IPS-11a (cell line): ENCODE data around the gene GMPPA.

ENCODE experiments used
- H3K4me3 ChIP-seq: one replicate; pipeline ENCODE4 v1.5.1; 2013; ENCODE audit warnings: low read depth, low read length, control low read depth

The GMPPA gene

GRCh38 chr2:219484343-219485200, 14.1 kb upstream of the GMPPA start:
- no peak overlapping the region for H3K4me3 ChIP-seq

DNA sequence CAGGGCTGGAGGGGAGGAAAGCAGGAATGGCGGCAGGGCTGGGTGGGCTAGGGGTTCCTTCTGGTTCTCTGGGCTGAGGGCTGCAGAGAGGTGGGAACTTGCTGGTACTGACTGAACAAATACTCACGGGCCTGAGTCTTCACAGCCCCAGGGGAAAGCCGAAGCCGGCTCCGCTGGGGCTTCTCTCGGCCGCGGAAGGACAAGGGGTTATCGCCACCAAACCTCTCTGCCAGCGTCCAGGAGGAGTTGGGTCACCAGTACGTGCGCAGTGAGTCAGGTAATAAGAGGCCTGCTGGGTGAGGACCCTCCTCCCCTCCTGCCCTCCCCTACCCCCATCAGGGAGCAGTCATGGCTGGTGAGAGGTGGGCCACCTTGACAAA, 13.5 kb upstream of the GMPPA start:
- no peak overlapping the region for H3K4me3 ChIP-seq

DNA sequence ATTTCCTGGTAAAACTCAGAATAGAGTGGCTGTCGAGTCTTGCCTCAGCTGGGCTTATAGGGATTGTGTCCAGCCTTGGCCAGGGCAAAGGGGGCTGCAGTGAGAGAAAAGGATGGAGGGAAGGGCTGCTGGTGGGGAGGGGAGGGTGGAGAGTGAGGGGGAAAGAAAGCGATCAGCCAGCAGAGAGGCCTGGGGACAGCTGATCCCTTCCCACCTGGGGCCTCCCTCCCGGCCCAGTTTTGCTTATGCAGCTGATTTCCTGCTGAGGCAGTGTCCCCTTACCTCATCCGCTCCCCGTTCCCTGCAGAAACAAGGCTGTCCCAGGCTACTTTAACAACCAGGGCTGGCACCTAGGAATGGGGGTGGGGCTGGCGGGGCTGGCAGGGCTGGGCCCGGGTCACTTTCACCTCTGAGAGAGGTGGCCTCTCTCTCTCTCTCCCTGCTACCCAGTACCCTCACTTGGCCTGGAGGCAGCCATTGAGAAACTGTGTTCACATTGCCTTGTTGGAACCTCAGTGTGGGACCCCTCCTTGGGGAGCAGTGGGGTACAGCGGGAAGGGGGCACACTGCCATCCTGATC, 12.2 kb upstream of the GMPPA start:
- H3K4me3 ChIP-seq = no peak overlapping the region

DNA sequence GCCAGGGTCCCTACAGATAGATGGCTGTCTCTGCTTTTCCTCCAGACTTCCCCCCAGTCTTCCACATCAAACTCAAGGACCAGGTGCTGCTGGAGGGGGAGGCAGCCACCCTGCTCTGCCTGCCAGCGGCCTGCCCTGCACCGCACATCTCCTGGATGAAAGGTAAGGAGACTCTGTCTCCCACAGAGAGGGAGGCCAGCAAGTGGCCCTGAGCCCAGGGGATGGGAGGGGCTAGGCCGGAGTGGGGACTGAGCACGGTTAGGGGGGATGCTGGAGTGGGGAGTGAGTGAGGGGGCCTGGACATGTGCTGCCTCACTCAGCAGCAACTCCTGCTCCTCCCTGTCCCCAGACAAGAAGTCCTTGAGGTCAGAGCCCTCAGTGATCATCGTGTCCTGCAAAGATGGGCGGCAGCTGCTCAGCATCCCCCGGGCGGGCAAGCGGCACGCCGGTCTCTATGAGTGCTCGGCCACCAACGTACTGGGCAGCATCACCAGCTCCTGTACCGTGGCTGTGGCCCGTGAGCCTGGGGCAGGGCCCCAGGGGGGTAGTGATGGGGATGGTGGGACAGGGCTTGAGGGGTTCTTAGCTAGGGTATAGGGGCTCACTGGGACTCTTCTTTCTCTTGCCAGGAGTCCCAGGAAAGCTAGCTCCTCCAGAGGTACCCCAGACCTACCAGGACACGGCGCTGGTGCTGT, 10.4 kb upstream of the GMPPA start:
- no peak overlapping the region for H3K4me3 ChIP-seq

DNA sequence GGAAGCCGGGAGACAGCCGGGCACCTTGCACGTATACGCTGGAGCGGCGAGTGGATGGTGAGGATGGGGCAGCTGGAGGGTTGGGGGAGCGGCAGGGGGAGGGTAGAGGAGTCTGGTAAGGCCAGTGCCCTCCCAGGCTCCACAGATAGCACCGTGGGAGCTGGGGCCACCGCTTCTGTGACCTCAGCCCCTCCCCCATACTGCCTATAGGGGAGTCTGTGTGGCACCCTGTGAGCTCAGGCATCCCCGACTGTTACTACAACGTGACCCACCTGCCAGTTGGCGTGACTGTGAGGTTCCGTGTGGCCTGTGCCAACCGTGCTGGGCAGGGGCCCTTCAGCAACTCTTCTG, 9.9 kb upstream of the GMPPA start:
- H3K4me3 ChIP-seq = no peak overlapping the region

GRCh38 chr2:219489315-219489714, 9.4 kb upstream of the GMPPA start:
- no peak overlapping the region for H3K4me3 ChIP-seq

DNA sequence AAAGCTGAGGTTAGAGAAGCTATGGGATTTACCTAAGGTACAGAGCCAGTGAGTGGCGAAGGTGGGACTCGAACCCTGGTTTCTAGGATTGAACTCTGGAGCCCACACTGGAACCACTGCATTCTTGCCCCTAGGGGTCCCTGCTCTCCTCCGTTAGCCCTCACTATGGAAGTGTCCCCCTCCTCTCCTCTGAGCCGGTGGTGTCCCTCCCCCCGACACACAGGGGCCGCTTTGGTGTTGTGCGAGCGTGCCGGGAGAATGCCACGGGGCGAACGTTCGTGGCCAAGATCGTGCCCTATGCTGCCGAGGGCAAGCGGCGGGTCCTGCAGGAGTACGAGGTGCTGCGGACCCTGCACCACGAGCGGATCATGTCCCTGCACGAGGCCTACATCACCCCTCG, 8.5 kb upstream of the GMPPA start:
- H3K4me3 ChIP-seq = no peak overlapping the region

DNA sequence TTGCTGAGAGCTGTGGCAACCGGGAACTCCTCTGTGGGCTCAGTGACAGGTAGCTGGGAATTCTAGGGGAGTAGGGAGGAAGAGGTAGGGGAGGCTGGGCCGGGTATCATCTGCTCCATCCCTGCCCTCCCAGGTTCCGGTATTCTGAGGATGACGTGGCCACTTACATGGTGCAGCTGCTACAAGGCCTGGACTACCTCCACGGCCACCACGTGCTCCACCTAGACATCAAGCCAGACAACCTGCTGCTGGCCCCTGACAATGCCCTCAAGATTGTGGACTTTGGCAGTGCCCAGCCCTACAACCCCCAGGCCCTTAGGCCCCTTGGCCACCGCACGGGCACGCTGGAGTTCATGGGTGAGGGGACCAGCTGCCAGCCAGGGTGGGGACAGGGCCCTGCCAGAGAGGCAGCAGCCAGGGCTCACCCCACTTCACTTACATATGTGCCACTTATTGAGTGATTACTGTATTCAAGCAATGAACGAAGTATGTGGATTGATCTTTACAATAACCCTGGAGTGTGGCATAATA, 8.0 kb upstream of the GMPPA start:
- no peak overlapping the region for H3K4me3 ChIP-seq

- H3K4me3 ChIP-seq = no peak overlapping the region
Measured at GRCh38 chr2:219491278-219491963, 7.3 kb upstream of the GMPPA start.

- no peak overlapping the region for H3K4me3 ChIP-seq
Measured at GRCh38 chr2:219492575-219492974, 6.1 kb upstream of the GMPPA start.

DNA sequence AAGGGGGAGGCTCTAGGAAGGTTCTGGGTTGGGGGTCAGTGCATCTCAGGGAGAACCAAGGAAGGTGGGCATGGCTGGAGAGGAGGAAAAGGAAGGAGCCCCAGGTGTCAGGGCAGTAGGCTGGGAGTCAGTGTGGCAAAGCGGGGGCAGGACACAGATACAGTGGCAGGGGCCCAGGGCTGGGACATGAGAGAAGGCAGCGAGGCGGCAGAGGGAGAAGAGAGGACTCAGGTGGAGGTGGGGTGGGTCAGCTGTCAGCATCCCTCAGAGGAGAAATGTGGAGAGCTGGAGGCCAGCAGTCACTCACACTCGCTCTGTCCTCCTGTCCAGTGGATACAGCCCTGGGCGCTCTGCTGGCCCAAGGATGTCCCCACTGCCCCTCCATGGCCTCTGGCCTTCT, 5.6 kb upstream of the GMPPA start:
- H3K4me3 ChIP-seq = no peak overlapping the region

DNA sequence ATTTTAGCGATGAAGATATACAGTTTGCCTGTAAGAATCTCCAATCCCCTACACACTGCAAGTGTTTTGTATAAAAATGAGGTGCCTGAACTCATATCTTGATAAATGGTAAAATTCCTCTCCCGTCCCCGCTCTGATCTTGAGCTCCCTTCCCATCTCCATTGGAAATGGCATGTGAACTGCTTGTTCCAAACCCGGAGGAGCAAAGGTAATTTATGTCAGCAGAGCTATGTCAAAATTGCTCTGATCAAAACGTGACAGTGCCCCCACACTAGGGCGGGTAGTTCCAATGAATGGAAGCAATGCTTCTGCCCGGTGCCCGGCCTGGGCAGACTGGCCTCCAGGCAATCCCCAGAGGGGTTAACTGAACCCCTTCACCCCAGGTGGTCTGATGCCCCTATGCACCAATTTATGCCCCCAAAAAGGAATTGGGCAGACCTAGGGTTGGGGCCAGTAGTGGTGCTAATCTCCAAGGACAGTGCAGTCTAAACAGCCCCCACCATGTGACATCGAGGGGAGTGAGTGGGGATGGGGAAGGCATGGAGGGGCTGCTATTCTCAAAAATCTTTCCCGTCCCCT, 3.6 kb upstream of the GMPPA start:
- H3K4me3 ChIP-seq = no peak overlapping the region

- H3K4me3 ChIP-seq = no peak overlapping the region
Measured at GRCh38 chr2:219495531-219496122, 3.1 kb upstream of the GMPPA start.

DNA sequence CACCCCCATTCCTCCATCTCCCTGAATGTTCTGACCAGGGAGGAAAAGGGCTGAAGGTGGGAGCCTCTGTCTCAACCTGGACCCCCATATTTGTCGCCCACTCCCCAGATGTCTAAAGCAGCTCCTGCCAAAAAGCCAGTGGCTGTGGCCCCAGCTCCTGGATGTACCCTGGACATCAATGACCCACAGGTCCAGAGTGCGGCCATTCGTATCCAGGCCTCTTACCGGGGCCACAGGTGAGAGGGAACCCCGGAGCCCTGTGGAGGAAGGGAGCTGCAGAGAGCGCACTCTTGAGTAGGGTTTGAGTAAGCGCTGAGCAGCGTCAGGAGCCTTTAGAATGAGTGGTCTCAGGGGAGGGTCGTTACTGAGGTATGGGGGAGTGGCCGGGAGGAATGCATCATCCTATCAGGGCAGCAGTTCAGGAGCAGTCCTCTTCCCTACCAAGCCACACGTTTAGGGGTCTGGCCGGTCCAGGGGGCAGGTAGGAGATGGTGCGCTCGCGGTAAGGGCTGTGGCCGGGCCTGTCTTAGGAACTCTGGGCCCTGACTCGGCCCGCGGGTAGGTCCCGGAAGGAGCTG, 2.4 kb upstream of the GMPPA start:
- no peak overlapping the region for H3K4me3 ChIP-seq

DNA sequence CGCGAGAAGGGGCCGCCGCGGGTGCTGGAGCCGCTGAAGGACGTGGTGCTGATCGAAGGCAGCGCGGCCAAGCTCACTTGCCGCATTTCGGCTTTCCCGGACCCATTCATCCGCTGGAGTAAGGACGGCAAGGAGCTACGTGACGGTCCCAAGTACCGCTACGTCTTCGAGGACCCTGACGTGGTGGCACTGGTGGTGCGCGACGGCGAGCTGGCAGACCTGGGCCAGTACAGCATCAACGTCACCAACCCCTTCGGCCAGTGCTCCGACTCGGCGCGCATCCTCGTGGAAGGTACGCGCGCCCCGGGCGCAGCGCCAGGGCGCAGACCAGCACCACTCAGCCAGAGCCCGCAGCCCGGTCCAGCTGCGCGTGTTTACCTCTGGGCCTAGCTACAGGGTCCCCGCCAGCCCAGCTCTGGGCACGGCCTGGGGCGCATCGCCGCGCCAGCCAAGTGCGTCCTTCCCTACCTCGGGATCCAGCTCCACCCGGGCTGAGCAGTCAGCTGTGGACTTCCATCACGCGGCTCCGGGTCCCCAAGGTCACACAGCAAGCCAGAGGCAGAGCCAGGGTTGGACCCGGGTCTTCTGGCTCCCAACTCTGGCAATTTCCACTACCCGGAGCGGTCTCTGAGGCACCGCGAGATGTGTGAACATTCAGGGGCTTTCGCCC, 1.7 kb upstream of the GMPPA start:
- H3K4me3 ChIP-seq = peak overlapping the region; percentile 1

GRCh38 chr2:219497495-219498279, 1.0 kb upstream of the GMPPA start:
- H3K4me3 ChIP-seq = peak overlapping the region; percentile 62

- peak overlapping the region; percentile 63 for H3K4me3 ChIP-seq
Measured at GRCh38 chr2:219499058-219499307, 292 bp downstream of the GMPPA start.

DNA sequence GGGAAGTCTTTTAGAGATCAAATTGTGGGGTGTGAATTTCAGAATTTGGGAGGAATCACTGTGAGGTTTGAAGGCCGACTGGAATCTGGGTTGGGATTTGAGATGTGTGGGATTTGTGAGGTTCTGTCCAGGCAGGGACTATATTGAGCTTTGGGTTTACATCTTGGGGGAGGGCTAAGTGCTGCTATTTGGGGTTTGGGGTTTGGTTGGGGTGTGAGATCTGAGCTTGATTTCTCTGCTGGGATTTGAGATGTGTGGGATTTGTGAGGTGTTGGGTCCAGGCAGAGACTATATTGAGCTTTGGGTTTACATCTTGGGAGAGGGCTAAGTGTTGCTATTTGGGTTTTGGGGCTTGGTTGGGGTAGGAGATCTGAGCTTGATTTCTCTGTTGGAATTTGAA, 864 bp downstream of the GMPPA start:
- no peak overlapping the region for H3K4me3 ChIP-seq

DNA sequence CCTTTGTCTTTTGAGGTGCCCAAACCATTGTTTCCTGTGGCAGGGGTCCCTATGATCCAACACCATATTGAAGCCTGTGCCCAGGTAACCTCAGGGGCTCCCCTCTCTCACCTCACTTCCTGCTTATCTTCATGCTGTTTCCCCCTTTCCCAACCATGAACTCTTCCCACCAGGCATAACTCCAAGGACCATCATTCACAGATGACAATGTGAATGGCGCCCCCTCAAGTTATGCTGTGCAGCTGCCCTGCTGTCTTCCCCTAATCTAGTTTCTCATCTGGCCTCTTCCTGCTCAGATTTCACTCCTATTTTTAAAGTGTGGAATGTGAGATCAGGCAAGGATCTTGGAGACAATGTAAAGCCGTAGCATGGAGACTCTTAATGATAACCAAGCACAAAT, 1.4 kb downstream of the GMPPA start:
- H3K4me3 ChIP-seq = no peak overlapping the region
